ENCODE measurements around the gene TMEM209. TPM values are rescaled to one million over a fixed set of nuclear protein-coding genes. Genes with fewer than 3 reads are reported as not detected.
"Not testable (repeated sequence)": the region's sequence is repeated elsewhere in the genome, so short reads cannot be mapped to it uniquely, and the experiment has no call there.

The TMEM209 gene
- total RNA-seq, 1 donor from 2014 or later, result 15.1 TPM

DNA sequence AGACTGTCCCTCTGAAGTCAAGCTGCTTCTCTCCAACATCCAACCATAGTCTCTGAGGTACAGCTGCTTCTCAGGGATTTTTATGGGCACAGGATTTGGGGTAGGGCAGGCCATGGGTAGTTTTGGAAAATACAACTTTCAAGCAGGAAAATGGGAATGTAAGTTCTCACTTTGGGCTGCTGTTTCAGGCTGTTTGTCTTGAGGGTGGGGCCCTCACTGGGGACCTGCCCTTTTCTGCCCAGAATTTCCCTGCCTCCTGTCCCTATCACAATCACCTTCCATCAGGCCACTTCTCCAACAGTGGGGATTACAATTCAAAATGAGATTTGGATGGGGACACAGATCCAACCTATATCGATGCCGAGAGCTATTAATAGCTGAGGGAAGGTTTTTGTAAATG lies 27.0 kb upstream of the TMEM209 start:
- H3K79me2 ChIP-seq (ENCODE audit: insufficient read depth, low read length), result no peaks in the 10 kb centered on the region
- H3K27me3 ChIP-seq (ENCODE audit: insufficient read depth, low read length), result no peaks in the 10 kb centered on the region
- H3K9me3 ChIP-seq (ENCODE audit: insufficient read depth, low read depth, low read length), result no peaks in the 10 kb centered on the region
- H2AFZ ChIP-seq (ENCODE audit: low read depth, low read length), result no peak overlapping the region
- no peak overlapping the region for H3K4me2 ChIP-seq (ENCODE audit: low read length)
- Mint-ChIP-seq H3K27ac (ENCODE audit: unreplicated experiment) (no peak overlapping the region), H3K4me3 (ENCODE audit: unreplicated experiment) (no peak overlapping the region), H3K27me3 (ENCODE audit: low read depth, unreplicated experiment) (no peaks in the 10 kb centered on the region), H3K4me1 (ENCODE audit: low read depth, unreplicated experiment) (no peaks in the 10 kb centered on the region), H3K36me3 (ENCODE audit: low read depth, unreplicated experiment) (peaks cover 2% of the 10 kb centered on the region), H3K9me3 (ENCODE audit: unreplicated experiment) (peaks cover 10% of the 10 kb centered on the region)
- no peak for FAIRE-seq
- DNase-seq (ENCODE audit: low read depth), result no peak
- TF ChIP-seq, protein P1, sequence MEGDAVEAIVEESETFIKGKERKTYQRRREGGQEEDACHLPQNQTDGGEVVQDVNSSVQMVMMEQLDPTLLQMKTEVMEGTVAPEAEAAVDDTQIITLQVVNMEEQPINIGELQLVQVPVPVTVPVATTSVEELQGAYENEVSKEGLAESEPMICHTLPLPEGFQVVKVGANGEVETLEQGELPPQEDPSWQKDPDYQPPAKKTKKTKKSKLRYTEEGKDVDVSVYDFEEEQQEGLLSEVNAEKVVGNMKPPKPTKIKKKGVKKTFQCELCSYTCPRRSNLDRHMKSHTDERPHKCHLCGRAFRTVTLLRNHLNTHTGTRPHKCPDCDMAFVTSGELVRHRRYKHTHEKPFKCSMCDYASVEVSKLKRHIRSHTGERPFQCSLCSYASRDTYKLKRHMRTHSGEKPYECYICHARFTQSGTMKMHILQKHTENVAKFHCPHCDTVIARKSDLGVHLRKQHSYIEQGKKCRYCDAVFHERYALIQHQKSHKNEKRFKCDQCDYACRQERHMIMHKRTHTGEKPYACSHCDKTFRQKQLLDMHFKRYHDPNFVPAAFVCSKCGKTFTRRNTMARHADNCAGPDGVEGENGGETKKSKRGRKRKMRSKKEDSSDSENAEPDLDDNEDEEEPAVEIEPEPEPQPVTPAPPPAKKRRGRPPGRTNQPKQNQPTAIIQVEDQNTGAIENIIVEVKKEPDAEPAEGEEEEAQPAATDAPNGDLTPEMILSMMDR (IDR thresholded peaks at IDR 0.05; ENCODE audit: insufficient read depth, low read depth, low read length), result no peak
- no peak for TF ChIP-seq EZH2 (IDR thresholded peaks at IDR 0.05; ENCODE audit: insufficient read depth, low read length)
- no peaks in the 10 kb centered on the region for H3K4me1 ChIP-seq (ENCODE audit: insufficient read depth, low read length)
- H4K20me1 ChIP-seq (ENCODE audit: insufficient read depth, low read length), result no peaks in the 10 kb centered on the region
- H3K36me3 ChIP-seq (ENCODE audit: insufficient read depth, low read length), result no peaks in the 10 kb centered on the region
- no peak overlapping the region for H3K9ac ChIP-seq (ENCODE audit: low read length)
- H3K27ac ChIP-seq (ENCODE audit: low read depth, low read length), result no peak overlapping the region
- no peak overlapping the region for H3K4me3 ChIP-seq (ENCODE audit: insufficient read depth, low read depth, low read length)

DNA sequence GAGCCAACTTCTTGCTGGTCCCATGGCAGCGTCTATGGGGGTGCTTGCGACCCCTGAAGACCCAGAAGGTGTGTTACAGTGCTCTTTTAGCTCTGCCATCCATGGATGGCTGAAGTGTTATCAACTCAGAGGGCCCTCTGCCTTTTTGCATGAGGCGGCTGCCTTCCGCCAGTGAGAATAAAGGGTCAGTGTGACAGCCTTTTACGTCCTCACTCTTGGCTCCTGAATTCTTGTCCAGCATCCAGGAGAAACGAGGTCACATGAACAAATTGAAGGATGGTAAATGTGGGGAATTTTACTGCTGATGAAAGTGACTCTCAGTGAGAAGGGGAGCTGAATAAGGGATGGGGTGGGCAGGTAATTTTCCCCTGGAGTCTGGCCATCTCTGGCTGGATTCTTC lies 26.6 kb upstream of the TMEM209 start:
- peaks cover 10% of the 10 kb centered on the region for H3K9me3 Mint-ChIP-seq (ENCODE audit: unreplicated experiment)

DNA sequence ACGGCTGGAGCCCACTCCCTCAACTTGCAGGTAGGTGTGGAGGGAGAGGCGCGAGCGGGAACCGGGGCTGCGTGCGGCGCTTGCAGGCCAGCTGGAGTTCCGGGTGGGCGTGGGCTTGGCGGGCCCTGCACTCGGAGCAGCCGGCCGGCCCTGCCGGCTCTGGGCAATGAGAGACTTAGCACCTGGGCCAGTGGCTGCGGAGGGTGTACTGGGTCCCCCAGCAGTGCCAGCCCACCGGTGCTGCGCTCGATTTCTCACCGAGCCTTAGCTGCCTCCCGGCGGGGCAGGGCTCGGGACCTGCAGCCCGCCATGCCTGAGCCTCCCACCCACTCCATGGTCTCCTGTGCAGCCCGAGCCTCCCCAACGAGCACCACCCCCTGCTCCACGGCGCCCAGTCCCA lies 24.8 kb upstream of the TMEM209 start:
- H3K36me3 Mint-ChIP-seq (ENCODE audit: low read depth, unreplicated experiment); H3K27me3 ChIP-seq (ENCODE audit: insufficient read depth, low read length); H4K20me1 ChIP-seq (ENCODE audit: insufficient read depth, low read length); H3K27ac Mint-ChIP-seq (ENCODE audit: unreplicated experiment); H3K27ac ChIP-seq (ENCODE audit: low read depth, low read length); H3K4me1 ChIP-seq (ENCODE audit: insufficient read depth, low read length); H3K36me3 ChIP-seq (ENCODE audit: insufficient read depth, low read length); H3K4me3 ChIP-seq (ENCODE audit: insufficient read depth, low read depth, low read length); DNase-seq (ENCODE audit: low read depth); H3K9ac ChIP-seq (ENCODE audit: low read length); H3K4me3 Mint-ChIP-seq (ENCODE audit: unreplicated experiment); FAIRE-seq; H3K9me3 ChIP-seq (ENCODE audit: insufficient read depth, low read depth, low read length); H3K79me2 ChIP-seq (ENCODE audit: insufficient read depth, low read length); H2AFZ ChIP-seq (ENCODE audit: low read depth, low read length); H3K4me1 Mint-ChIP-seq (ENCODE audit: low read depth, unreplicated experiment); H3K4me2 ChIP-seq (ENCODE audit: low read length); H3K27me3 Mint-ChIP-seq (ENCODE audit: low read depth, unreplicated experiment): not testable (repeated sequence)
- peaks cover 14% of the 10 kb centered on the region for H3K9me3 Mint-ChIP-seq (ENCODE audit: unreplicated experiment)

More for the DNA sequence above, 26.6 kb upstream of the TMEM209 start:
- H3K9ac ChIP-seq (ENCODE audit: low read length), result no peak overlapping the region
- no peaks in the 10 kb centered on the region for H3K27me3 Mint-ChIP-seq (ENCODE audit: low read depth, unreplicated experiment)
- no peaks in the 10 kb centered on the region for H3K27me3 ChIP-seq (ENCODE audit: insufficient read depth, low read length)
- no peak overlapping the region for H3K27ac Mint-ChIP-seq (ENCODE audit: unreplicated experiment)
- DNase-seq (ENCODE audit: low read depth) (no peak), FAIRE-seq (no peak)
- H3K4me2 ChIP-seq (ENCODE audit: low read length), result no peak overlapping the region
- no peak overlapping the region for H3K4me3 Mint-ChIP-seq (ENCODE audit: unreplicated experiment)
- H3K4me1 ChIP-seq (ENCODE audit: insufficient read depth, low read length), result no peaks in the 10 kb centered on the region
- no peaks in the 10 kb centered on the region for H3K79me2 ChIP-seq (ENCODE audit: insufficient read depth, low read length)
- no peak overlapping the region for H2AFZ ChIP-seq (ENCODE audit: low read depth, low read length)
- peaks cover 2% of the 10 kb centered on the region for H3K36me3 Mint-ChIP-seq (ENCODE audit: low read depth, unreplicated experiment)
- TF ChIP-seq, protein P1 (IDR thresholded peaks at IDR 0.05; ENCODE audit: insufficient read depth, low read depth, low read length), result no peak
- no peak for TF ChIP-seq EZH2 (IDR thresholded peaks at IDR 0.05; ENCODE audit: insufficient read depth, low read length)
- no peak overlapping the region for H3K4me3 ChIP-seq (ENCODE audit: insufficient read depth, low read depth, low read length)
- H4K20me1 ChIP-seq (ENCODE audit: insufficient read depth, low read length), result no peaks in the 10 kb centered on the region
- H3K9me3 ChIP-seq (ENCODE audit: insufficient read depth, low read depth, low read length), result no peaks in the 10 kb centered on the region
- no peaks in the 10 kb centered on the region for H3K4me1 Mint-ChIP-seq (ENCODE audit: low read depth, unreplicated experiment)
- no peak overlapping the region for H3K27ac ChIP-seq (ENCODE audit: low read depth, low read length)
- H3K36me3 ChIP-seq (ENCODE audit: insufficient read depth, low read length), result no peaks in the 10 kb centered on the region

Measured in astrocyte (in vitro differentiated cells and primary cell).